Mononuclear cell (primary cell): ENCODE data around the gene GDPD5. TPM values are rescaled to one million over a fixed set of nuclear protein-coding genes. Genes with fewer than 3 reads are reported as not detected.

Experiments
- H3K27me3 ChIP-seq: 2 replicates; pipeline ENCODE4 v1.6.0; 2011; ENCODE audit warnings: low read length, control low read depth; ENCODE audit not compliant: insufficient read depth
- H3K4me1 ChIP-seq: 2 replicates; pipeline ENCODE4 v1.5.1; 2011; ENCODE audit warnings: mild to moderate bottlenecking, low read length, control low read depth; ENCODE audit not compliant: insufficient read depth
- H3K4me3 ChIP-seq: 2 replicates; pipeline ENCODE4 v1.5.1; 2011; ENCODE audit warnings: mild to moderate bottlenecking, low read length, moderate library complexity
- H3K9me3 ChIP-seq: 2 replicates; pipeline ENCODE4 v1.5.1; 2011; ENCODE audit warnings: low read depth, mild to moderate bottlenecking, control low read depth, low read length
- total RNA-seq: library from RNA; depleted of rRNA; stranded (reverse); fragments of >200 nt; gene quantifications from one replicate; pipeline ENCODE4 v1.2.3, GENCODE V29; 2012

Gene GDPD5
- total RNA-seq, 1 donor, result 14.5 TPM

DNA sequence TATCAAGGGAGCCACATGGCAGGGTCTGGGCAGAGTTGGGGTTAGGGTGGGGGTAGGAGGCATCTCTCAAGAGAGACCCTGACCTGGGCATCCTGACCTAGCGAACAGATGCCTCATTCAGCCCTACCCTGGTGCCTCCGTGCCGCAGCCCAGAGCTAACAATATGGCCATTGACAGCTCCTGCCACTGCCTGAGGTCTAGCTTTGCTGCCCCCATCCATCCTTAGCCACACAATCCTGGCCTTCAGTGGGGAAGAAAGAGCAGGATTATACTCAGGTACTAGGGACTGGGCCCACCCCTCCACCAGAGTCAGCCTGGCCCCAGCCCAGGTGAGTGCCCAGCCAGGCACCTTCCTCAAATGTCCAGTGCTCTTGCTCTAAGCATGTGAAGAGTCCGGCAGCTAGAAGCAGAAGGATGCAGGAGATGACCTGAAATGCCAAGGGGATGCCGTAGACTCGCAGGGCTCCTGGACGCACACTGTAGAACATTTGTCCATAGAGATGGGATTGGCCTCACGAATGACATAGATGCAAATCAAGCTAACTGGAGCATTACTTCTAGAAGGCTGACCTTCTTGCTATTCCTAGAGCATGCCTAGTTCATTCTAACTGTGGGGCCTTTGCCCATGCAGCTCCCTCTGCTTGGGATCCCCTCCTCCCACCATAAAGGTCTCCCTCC, 23.0 kb upstream of the GDPD5 start:
- no peaks in the 10 kb centered on the region for H3K9me3 ChIP-seq
- H3K4me3 ChIP-seq, result no peak overlapping the region
- H3K4me1 ChIP-seq, result no peaks in the 10 kb centered on the region
- H3K27me3 ChIP-seq, result no peaks in the 10 kb centered on the region

DNA sequence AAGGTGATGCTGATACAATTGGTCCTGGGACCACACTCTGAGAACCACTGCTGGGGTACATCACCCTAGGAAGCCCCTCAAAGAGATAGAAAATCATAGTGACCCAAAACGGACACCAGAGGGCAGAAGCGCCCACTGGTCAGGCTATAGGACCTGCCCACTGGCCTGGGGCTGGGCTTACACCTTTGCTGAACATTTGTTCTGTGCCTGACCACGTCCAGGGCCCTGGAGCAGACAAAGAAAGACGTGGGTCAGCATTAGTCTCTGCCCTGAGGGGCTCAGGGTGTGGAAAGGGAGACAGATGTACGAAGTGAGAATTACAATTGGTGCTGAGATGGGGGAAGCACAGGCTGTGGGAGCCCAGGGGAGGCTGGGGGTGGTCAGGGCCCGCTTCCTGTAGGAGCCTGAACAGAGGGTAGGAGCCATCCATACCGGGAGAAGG, 21.9 kb upstream of the GDPD5 start:
- H3K27me3 ChIP-seq, result no peaks in the 10 kb centered on the region
- no peaks in the 10 kb centered on the region for H3K9me3 ChIP-seq
- no peaks in the 10 kb centered on the region for H3K4me1 ChIP-seq
- H3K4me3 ChIP-seq, result no peak overlapping the region

DNA sequence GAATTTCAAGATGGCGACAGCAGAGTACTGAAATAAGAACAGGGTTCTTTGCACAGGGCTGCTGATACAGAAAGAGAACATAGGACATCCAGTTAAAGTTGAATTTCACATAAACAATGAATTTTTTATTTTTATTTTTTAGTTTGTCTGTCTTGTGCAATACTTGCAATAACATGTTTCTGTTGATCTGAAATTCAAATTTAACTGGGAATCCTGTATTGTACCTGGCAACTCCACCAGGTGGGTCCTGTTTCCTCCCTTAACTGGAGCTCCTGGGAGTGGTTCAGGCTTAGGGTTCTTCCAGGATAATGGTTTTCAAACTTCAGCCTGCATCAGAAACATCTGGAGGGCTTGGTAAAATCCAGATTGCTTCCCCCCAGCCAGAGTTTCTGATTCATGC, 21.4 kb upstream of the GDPD5 start:
- H3K4me3 ChIP-seq, result no peak overlapping the region
- H3K9me3 ChIP-seq, result no peaks in the 10 kb centered on the region
- H3K27me3 ChIP-seq, result no peaks in the 10 kb centered on the region
- H3K4me1 ChIP-seq, result no peaks in the 10 kb centered on the region

DNA sequence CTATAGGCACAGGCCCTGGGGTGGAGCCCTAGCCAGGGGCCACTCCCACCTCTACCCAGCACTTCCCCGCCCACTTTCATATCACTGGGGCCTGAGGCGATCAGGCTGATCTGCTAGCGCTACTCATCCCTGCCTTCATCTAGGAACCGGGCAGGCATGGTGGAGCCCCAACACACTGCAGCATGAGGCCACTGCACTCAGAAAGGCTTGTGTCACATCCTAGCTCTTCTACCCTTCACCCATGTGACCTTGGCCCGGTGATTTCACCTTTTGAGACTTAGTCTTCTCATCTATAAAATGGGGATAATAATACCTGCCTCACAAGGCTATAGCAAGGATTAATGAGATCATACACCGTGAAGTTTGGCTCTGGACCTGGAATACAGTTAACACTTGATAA, 18.1 kb upstream of the GDPD5 start:
- Histone ChIP-seq H3K4me1 (no peaks in the 10 kb centered on the region), H3K27me3 (no peaks in the 10 kb centered on the region), H3K4me3 (no peak overlapping the region), H3K9me3 (no peaks in the 10 kb centered on the region)

DNA sequence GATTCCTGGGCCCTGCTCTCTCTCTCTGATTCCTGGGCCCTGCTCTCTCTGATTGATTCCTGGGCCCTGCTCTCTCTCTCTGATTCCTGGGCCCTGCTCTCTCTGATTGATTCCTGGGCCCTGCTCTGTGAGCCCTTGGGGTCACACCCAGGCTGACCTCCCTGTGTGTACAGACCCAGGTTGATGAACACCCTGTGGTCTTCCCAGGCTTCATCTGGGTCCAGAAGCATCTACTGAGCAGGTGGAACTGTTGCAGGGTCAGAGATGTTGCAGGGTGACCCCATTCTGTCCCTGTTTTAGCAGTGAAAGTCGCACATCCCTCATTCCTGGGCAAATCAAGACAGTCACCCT, 16.3 kb upstream of the GDPD5 start:
- no peaks in the 10 kb centered on the region for H3K9me3 ChIP-seq
- H3K27me3 ChIP-seq, result no peaks in the 10 kb centered on the region
- H3K4me1 ChIP-seq, result peaks cover 15% of the 10 kb centered on the region
- H3K4me3 ChIP-seq, result no peak overlapping the region

DNA sequence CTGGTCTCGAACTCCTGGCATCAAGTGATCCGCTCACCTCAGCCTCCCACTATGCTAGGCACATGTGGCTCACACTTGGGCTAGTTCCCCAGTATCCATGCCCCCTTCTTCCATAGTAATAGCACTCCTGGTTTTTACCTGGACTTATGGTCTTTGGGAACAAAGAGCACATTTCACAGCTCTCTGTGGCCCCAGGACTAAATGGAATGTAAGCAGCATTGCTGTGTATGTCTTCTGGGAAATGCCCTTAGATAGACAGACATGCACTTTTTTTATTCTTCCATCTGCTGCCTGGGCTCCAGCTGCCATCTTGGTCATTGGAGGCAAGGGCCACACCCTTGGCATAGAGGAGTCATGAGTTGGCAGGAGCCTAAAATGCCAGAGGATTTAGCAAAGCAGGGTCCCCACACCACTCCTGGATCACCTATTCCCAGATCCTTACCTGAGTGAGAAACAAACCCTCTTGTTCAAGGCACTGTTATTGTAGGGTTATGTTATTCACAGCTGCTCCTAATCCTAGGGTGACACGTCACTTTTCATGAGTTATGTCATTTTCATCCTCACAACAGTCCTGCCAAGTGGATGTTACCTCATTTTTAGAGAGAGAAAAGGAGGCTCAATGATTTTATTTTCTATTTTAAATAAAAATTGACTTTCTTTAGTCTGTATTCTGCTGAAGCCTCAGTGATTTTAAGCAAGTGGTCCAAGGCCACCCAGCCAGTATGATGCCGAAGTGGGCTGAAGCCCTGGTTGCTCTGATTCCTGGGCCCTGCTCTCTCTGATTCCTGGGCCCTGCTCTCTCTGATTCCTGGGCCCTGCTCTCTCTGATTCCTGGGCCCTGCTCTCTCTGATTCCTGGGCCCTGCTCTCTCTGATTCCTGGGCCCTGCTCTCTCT, 15.7 kb upstream of the GDPD5 start:
- Histone ChIP-seq H3K27me3 (no peaks in the 10 kb centered on the region), H3K4me3 (no peak overlapping the region), H3K4me1 (peaks cover 21% of the 10 kb centered on the region), H3K9me3 (no peaks in the 10 kb centered on the region)

DNA sequence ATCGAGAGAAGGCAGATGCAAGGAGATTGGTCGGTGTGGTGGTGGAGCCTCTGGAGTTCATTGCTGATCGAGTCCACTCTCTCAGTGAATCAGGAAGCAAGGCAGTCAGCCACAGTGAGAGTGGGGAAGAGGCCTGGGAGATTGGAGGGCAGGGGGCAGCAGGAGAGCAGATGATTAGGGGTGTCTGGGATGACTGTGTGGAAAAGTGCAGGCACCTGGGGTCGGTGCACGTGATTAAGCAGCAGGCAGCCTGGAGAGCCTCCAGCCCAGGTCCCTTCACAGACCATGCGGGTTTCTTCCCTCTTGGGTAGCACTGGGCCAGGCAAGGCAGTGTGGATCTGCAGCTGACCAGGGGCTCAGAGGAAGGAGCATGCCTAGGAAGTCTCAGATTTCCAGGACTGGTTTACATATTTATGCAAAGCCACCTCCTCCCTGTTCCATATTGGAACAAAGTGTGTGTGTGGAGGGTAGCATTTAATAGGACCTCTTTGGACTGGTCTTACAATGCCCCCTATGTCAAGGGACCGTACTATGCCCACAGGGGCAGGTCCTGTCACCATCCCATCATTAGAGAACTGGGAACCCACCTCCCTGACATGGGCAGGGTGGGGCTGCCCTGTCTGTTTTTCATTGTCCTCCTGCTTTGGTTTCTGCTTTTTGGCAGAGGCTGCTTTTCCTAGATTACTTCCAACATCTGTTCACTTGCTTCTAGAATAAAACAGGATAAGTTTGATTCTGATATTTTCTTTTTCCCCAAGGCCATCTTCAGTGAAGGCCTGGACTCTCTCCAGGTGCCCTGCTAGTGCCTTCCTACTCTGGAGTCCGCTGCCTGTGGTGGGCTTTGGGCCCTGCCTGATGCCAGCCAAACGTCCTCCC, 14.0 kb upstream of the GDPD5 start:
- H3K4me1 ChIP-seq, result peaks cover 26% of the 10 kb centered on the region
- H3K4me3 ChIP-seq, result no peak overlapping the region
- H3K9me3 ChIP-seq, result no peaks in the 10 kb centered on the region
- H3K27me3 ChIP-seq, result no peaks in the 10 kb centered on the region

DNA sequence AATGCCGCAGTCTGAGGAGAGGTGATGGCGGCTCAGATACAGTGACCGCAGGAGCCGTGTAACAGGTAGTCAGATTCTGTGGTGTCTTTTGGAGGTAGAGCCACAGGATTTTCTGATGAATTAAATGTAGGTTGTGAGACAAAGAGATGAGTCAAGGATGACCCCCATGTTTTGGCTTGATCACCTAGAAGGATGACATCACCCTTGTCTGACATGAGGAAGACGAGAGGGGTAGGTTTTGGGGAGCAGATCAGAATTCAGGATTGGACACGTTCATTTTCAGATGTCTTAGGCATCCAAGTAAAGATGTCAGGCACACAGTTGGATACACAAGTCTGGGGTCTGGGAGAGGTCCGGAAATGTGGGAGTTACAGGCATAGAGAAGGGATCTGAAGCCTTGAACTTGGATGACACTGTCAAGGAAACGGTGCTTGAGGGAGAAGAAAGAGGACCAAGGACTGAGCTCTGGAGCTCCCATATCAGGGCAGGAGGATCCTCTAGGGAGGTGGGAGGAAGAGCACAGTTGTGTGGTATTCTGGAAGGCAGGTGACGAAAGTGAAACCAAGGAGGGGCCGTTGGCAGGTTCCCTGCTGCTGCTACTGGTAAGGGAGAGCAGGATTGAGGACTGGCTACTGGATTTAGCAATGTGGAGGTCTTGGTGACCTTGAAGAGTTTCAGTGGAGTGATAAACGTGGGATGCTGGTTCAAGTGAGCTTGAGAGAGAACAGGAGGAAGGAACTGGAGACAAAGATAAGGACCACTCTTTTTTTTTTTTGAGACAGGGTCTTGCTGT, 12.6 kb upstream of the GDPD5 start:
- peaks cover 32% of the 10 kb centered on the region for H3K4me1 ChIP-seq
- H3K4me3 ChIP-seq, result no peak overlapping the region
- H3K9me3 ChIP-seq, result no peaks in the 10 kb centered on the region
- H3K27me3 ChIP-seq, result no peaks in the 10 kb centered on the region

DNA sequence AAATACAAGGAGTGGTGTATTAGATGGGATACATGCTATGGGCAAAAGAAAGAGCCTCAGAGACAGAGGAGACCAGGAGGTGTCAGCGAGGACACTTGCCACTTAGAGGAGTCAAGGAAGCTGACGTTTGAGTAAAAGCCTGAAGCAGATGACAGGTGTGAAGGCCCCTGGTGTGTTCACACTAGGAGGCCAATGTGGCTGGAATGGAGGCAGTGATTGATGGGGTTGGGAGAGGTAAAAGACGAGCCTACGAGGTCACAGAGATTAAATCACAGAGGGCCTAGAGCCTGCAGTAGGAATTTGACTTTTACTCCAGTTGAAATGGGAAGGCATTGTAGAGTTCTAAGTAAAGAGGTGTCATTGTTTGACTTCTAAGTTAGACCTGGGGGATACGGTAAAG, 12.0 kb upstream of the GDPD5 start:
- Histone ChIP-seq H3K27me3 (no peaks in the 10 kb centered on the region), H3K9me3 (no peaks in the 10 kb centered on the region), H3K4me3 (no peak overlapping the region), H3K4me1 (peaks cover 32% of the 10 kb centered on the region)

DNA sequence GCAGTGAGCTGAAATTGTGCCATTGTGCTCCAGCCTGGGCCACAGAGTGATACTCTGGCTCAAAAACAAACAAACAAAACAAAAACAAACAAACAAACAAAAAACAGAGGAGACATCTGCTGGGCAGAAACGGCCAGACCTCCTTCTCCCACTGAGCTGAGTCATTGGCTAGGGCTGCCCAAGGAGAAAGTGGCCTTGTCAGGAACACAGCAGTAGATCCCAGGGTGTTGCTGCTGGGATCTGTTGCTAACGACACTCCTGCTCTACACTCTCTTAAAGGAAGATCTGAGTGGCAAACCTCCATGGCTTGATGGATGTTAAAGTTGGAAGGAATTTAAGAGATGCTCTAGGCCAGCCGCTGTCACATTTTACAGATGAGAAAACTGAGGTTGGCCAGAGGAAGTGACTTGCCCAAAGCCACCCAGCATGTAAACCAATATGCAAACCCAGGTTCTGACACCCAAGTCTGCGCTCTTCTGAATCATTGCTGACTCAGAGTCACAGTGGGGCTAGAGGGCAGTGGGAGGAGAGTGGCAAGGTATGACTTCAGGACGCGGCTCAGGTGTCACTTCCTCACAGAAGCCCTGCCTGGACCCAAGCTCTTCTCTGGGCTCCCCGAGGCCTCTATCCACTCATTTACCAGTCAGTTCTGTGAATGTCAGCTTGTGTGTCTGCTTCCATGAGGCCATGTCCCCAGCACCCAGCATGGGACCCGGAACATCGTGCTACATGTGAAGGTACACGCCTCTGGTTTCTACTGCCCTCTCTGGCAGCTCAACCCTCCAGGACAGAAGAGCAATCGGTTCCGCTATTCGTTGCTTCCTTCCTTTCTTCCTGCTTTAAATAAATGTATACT, 11.3 kb upstream of the GDPD5 start:
- H3K4me3 ChIP-seq, result no peak overlapping the region
- peaks cover 36% of the 10 kb centered on the region for H3K4me1 ChIP-seq
- H3K27me3 ChIP-seq, result no peaks in the 10 kb centered on the region
- no peaks in the 10 kb centered on the region for H3K9me3 ChIP-seq

DNA sequence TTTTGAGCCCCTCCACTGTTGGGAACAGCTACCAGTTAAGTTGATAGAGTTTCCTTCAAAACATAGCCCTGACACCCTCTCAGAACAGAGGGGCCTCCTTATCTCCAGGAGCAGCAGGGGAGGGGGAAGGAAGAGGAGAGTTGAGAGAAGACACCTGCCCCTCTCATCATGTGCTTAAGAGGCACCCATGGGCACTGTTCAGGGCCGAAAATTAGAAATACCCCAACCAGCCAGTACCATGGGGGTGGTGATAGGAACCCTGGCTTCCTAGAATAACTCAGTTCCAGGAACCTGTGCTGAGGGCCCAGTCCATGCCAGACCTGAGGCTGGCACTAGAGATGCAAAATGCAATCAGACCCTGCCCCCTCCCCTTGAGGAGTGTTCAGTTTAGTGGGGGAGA, 9.3 kb upstream of the GDPD5 start:
- Histone ChIP-seq H3K4me1 (peaks cover 37% of the 10 kb centered on the region), H3K9me3 (no peaks in the 10 kb centered on the region), H3K4me3 (no peak overlapping the region), H3K27me3 (no peaks in the 10 kb centered on the region)

DNA sequence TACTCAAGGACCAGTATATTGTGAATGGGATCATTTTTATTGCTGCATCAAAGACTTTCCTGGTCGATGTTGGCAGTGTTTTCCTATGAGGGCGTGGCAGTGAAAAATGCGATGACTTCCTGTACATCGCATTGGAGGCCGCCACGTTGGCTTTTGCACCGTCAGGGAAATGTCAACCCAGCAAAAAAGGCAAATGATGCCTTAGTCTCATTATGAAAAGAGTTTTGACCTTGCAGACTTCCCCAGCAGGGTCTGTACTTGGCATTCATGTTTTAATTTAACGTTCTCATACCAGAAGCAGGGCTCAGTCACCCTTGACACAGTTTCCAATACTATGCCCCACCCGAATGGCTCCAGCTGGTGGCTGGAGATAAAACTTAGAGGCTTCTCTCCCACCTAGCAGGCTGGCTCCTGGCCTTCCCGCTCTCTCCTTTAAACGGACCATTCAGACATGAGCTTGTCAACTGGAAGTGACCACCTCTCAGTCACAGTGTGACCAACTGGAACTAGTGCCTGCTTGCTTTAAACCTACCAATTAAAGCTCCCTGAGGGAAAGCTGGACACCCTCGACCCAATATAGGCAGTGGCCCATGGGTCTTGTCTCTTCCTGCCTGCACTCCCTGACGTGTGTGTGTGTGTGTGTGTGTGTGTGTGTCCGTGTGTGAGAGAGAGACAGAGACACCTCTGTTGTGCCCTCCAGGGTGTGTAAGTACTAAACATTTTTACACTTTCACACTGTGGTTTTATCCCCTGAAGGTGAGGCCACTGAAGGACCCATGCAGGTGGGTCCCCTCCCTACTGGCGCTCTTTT, 8.7 kb upstream of the GDPD5 start:
- no peak overlapping the region for H3K4me3 ChIP-seq
- H3K27me3 ChIP-seq, result no peaks in the 10 kb centered on the region
- H3K4me1 ChIP-seq, result peaks cover 37% of the 10 kb centered on the region
- no peaks in the 10 kb centered on the region for H3K9me3 ChIP-seq

DNA sequence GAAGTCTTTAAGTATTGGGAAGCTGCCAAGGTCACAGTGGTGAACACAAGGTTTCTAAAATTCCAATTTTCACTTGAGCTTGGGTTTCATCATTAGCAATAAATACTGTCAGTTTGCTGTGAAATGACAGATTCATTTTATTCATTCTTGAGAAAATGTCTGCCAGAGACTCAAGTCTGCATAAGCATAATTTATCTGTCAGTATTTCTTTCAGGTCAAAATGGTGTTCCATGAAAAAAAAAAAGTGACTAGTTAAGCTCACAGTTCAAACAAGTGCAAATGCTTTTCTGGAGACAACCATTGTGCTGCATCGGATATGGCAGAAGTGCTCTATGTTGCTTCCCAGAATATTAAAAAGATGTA, 8.1 kb upstream of the GDPD5 start:
- no peak overlapping the region for H3K4me3 ChIP-seq
- H3K4me1 ChIP-seq, result peaks cover 37% of the 10 kb centered on the region
- no peaks in the 10 kb centered on the region for H3K9me3 ChIP-seq
- H3K27me3 ChIP-seq, result no peaks in the 10 kb centered on the region
